AG09309 (cell line): ENCODE measurements around the gene ANO10.

Source experiments
- DNase-seq: peaks from one replicate; pipeline ENCODE4 v3.0.0-alpha.2; 2010; ENCODE audit warnings: low read depth
- H3K4me3 ChIP-seq: 2 replicates; pipeline ENCODE4 v1.5.1; 2011; ENCODE audit warnings: mild to moderate bottlenecking, low read depth, low read length, moderate library complexity; ENCODE audit not compliant: control insufficient read depth
- CTCF ChIP-seq: IDR thresholded peaks from 2 replicates; pipeline ENCODE4 v1.5.1; 2011; ENCODE audit warnings: mild to moderate bottlenecking, low read depth, low read length, inconsistent platforms; ENCODE audit not compliant: insufficient read depth, control insufficient read depth; ENCODE audit errors: missing control alignments

Gene ANO10

GRCh38 chr3:43453981-43454380 is 167.8 kb downstream of the ANO10 start:
- no peak for TF ChIP-seq CTCF
- DNase-seq: no peak

GRCh38 chr3:43451670-43452254 is 170.0 kb downstream of the ANO10 start:
- no peak for DNase-seq
- H3K4me3 ChIP-seq: no peak overlapping the region
- no peak for TF ChIP-seq CTCF

More at GRCh38 chr3:43453981-43454380, 167.8 kb downstream of the ANO10 start:
- no peak overlapping the region for H3K4me3 ChIP-seq

GRCh38 chr3:43448098-43448497 is 173.7 kb downstream of the ANO10 start:
- no peak for DNase-seq
- TF ChIP-seq CTCF: no peak
- no peak overlapping the region for H3K4me3 ChIP-seq

GRCh38 chr3:43445820-43446219 is 176.0 kb downstream of the ANO10 start:
- H3K4me3 ChIP-seq: no peak overlapping the region
- no peak for DNase-seq

GRCh38 chr3:43442872-43443395 is 178.9 kb downstream of the ANO10 start:
- no peak for TF ChIP-seq CTCF
- no peak overlapping the region for H3K4me3 ChIP-seq
- no peak for DNase-seq

More at GRCh38 chr3:43445820-43446219, 176.0 kb downstream of the ANO10 start:
- TF ChIP-seq CTCF: no peak

- no peak for DNase-seq
- TF ChIP-seq CTCF: no peak
- no peak overlapping the region for H3K4me3 ChIP-seq
Observed at GRCh38 chr3:43436507-43437140, 185.2 kb downstream of the ANO10 start.
